Measurements from ENCODE around the gene NOP56.

DNA sequence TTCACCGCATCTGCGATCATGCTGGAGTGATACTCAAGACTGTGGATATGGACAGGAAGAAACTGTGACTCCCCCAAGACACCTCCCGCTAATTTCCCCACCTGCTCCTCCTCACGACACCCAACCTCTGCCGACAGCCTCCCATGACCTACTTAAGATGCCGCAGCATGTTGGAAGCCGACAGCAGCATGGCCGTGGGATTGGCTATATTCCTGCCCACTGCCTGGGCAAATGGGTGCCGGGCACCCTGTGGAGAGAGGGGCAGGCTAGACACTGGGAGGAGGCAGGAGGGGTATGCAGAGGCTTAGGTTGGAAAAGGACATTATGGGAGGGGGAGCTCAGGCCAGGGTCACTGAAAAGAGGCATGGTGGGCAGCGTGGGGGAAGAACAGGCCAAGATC, 7.1 kb downstream of the NOP56 start:
- TF ChIP-seq, protein P1, sequence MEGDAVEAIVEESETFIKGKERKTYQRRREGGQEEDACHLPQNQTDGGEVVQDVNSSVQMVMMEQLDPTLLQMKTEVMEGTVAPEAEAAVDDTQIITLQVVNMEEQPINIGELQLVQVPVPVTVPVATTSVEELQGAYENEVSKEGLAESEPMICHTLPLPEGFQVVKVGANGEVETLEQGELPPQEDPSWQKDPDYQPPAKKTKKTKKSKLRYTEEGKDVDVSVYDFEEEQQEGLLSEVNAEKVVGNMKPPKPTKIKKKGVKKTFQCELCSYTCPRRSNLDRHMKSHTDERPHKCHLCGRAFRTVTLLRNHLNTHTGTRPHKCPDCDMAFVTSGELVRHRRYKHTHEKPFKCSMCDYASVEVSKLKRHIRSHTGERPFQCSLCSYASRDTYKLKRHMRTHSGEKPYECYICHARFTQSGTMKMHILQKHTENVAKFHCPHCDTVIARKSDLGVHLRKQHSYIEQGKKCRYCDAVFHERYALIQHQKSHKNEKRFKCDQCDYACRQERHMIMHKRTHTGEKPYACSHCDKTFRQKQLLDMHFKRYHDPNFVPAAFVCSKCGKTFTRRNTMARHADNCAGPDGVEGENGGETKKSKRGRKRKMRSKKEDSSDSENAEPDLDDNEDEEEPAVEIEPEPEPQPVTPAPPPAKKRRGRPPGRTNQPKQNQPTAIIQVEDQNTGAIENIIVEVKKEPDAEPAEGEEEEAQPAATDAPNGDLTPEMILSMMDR (IDR thresholded peaks at IDR 0.05; ENCODE audit: borderline replicate concordance, extremely low read depth, low read length, poor library complexity, severe bottlenecking): no peak
- no peak for TF ChIP-seq EZH2 (IDR thresholded peaks at IDR 0.05; ENCODE audit: borderline replicate concordance, low read depth, low read length, severe bottlenecking)
